Retina (tissue), 1 donor: ENCODE measurements around the gene ADSS1.

Experiments used
- DNase-seq: peaks from one replicate; pipeline ENCODE4 v3.0.0-alpha.2; 2016

ADSS1 gene

GRCh38 chr14:104770851-104771272 lies 46.8 kb downstream of the ADSS1 start:
- DNase-seq, result no peak

DNA sequence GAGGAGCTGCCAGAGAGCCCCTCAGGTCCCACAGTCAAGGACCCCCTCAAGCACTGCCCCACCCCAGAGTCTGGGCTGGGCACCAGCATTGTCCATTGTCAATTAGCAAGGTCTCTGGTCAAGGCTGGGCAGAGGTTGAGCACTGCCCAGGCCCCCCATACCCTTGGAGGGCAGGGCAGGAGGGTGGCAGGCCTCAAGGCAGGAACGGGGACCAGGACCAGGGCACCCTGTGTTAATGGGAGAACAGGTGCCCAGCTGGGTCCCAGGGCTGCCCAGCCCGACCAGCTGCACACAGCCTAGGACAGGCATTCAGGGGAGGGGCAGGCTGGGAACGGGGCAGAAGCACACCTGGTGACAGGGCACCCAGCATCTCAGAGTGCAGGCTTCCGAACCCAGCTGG lies 47.3 kb downstream of the ADSS1 start:
- no peak for DNase-seq

GRCh38 chr14:104771918-104772706 lies 48.1 kb downstream of the ADSS1 start:
- no peak for DNase-seq

GRCh38 chr14:104772707-104773504 lies 48.9 kb downstream of the ADSS1 start:
- no peak for DNase-seq

GRCh38 chr14:104773505-104774452 lies 49.8 kb downstream of the ADSS1 start:
- DNase-seq, result no peak

- DNase-seq, result no peak
These were observed 50.5 kb downstream of the ADSS1 start for GRCh38 chr14:104774453-104775072.

DNA sequence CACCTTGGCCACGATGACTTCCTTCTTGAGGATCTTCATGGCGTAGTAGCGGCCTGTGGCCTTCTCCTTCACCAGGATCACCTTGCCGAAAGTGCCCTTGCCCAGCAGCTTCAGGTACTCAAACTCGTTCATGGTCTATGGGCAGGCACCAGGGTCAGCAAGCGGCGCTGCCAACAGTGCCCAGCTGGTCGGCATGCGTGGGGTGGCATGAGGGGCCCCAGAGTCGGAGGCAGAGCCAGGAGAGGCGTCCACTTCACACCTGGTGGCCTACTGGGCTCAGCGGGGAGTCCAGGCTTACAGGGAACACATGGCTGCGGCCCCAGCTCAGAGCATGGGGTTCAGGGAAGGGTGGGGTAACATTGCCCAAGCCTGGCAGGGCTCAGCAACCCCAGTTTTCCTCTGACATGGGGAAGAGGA lies 51.1 kb downstream of the ADSS1 start:
- no peak for DNase-seq

- no peak for DNase-seq
These were observed 52.5 kb downstream of the ADSS1 start for GRCh38 chr14:104776481-104776880.

- DNase-seq, result no peak
These were observed 53.2 kb downstream of the ADSS1 start for GRCh38 chr14:104776961-104777807.

DNA sequence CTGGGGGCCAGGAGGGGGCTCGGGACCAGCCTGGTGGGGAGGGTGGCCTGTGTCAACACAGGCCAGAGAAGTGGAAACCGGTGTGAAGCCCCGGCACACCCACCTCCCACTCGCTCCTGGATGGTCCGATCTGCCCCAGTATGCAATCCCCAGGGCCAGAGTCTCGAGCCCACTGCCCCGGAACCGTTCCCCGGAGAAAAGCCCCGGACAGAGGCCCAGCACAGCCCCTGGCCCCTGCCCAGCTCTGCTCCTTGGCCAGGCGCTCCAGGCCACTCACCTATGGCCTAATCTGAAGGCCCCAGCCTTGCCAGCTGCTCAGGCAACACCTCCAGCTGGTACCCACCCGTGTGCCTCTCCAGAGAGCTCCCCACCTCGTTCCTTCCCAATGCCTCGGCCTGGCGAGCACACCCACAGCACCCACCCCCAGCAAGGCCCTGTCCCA lies 53.8 kb downstream of the ADSS1 start:
- no peak for DNase-seq

GRCh38 chr14:104778694-104779331 lies 54.8 kb downstream of the ADSS1 start:
- no peak for DNase-seq

DNA sequence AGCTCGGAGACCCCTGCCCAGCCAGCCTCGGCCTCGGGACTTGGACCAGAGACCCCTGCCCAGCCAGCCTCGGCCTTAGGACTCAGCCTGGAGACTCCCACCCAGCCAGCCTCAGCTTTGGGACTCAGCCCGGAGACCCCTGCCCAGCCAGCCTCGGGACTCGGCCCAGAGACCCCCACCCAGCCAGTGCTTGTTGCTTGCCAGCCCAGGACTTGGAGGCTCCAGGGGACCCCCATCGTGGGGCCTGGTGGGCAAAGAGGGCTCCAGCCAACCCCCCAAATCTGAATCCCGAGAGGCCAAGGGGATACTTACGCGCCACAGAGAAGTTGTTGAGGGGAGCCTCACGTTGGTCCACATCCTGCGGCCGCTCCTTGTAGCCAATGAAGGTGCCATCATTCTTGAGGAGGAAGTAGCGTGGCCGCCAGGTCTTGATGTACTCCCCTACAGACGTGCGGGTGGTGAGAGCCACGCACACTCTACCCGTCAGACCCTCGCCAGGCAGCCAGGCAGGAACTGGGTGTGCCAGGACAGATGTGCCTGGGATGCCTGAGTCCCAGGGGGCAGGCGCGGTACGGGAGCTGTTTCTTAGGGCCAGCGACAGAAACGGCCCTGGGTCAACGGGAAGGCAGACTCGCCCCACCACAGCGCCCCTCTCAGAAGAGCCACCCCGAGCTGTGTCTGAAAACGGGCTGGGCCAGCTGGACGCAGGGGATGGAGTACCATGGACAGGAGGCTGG lies 55.9 kb downstream of the ADSS1 start:
- DNase-seq, result no peak

DNA sequence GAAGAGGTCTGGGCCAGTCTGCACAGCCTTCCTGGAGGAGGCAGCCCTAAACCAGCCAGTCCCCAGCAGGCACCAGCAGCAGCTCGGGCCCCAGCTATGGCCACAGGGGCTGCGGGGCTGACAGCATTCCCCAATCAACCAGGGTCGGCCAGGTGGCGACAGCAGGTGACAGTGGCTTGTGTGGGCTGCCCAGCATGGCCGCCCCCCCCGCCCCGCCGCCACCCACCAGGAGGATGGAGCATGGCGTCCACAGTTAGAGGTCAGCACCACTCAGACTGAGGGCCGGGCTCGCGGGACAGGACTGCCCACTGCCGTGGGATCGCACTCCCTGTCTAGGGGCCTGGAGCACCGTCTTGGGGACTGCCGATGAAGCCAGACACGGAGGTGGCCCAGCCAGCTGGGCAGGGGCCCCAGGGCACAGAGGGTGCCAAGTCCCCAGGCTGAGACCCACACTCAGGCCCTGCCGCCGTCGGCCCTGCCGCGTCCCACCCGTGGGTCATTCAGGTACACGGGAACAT lies 56.5 kb downstream of the ADSS1 start:
- no peak for DNase-seq

DNA sequence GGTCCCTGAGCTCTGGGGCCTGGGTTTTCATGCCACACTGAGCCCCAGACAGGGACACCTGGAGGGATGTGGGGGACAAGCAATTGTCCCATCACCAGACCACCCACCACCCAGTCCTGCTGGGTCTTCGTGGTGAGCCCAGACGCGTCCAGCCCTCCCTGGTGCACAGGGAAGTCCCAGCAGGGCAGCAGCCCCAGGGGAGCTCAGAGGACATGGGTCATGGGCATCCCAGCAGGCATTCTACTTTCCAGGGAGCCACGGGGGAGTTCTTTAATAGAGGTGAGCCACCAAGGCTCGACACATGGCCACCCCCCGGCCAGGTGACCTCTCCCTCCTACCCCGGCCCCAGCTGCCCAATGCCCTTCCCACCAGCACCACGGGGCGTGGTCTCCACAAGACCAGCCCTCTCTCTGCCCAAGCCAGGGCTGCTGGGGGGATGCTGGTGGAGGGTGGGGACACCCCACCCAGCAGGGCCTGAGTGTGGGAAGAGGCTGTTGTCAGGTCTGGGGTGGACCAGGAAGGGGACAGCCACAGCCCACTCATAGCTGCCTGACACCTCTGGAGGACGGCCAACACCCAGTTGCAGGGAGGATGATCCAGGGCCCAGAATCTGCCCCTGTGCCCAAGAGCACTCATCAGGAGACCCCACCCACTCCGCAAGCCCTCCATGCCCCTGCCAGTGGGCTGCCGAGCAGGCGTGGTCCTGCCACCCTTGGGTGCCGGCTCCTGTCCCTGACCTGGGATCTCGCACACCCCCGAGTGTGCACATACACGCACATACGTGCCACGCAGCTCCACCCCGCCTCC lies 57.4 kb downstream of the ADSS1 start:
- DNase-seq, result peak; percentile 3

DNA sequence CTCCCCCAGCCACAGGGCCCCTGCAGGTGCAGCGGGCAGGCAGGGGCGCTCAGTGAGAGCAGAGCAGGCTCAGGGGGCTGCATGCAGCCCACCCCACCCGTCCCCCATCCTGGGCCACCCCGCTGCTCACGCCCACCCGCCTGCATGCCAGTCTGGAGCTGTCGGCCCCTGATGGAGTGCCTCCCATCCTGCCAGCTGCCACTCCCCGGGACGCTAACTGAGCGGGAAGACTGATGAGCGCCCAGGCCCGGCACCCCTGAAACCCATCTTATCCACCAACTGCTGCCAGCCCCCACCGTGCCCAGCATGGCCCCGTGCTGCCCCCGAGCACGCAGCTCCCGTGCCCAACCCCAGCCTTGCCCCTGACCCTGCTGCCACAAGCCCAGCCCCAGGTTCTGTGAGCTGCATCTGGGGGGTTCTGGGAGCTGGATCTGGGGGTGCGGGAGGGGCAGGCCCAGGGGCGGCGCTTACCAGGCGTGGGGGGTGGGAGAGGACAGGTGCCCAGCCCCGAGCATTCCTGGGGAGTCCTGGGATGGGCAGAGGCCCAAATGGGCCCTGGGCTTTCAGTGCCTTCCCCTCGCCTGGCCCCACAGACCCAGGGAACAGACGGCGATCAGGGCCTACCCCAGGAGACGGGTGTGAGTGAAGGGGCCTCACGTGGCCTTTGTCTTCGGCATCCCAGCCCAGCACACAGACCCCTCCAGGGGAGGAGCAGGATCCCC lies 58.2 kb downstream of the ADSS1 start:
- DNase-seq, result peak; percentile 3

DNA sequence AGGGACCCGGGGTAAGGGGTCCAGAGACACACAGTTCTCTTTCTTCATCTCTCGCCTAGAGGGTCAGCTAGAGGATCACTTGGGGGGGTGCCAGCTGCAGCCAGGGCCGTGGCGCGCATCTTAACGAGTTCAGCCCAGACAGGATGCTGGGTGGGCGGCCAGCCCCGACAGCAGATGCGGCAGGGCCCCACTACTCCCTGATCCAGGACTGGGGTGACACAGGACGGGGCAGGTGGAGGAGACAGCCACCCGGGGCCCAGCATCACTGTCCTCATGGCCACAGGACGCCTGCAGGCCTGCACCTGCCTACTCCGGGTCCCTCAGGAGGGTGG lies 58.7 kb downstream of the ADSS1 start:
- DNase-seq, result no peak

- DNase-seq, result no peak
These were observed 59.6 kb downstream of the ADSS1 start for GRCh38 chr14:104783484-104784217.

DNA sequence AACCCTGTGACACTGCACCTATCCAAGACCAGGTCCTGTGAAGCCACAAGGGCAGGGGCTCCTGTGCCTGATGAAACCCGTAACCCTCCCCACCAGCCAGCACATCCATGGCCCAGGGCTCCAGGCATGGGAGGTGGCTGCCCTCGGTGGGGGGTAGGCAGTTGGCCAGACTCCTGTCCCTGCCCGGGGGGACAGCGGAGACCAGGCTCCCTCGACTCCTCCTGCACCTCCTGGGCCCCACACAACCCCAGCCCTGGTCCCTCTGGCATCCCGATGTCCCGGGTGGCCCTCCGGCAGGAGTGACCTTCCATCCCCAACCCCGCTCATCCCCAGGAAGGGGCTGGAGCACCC lies 60.2 kb downstream of the ADSS1 start:
- no peak for DNase-seq
